ENCODE results near the gene YPEL2. TPM values are rescaled to one million over a fixed set of nuclear protein-coding genes. Genes with fewer than 3 reads are reported as not detected.

The YPEL2 gene
- total and polyA plus RNA-seq, 2 of the 13 experiments (the other 11 are each of a cell fraction or from before 2014, with no cell fraction given): 8.5 to 21.1 TPM

DNA sequence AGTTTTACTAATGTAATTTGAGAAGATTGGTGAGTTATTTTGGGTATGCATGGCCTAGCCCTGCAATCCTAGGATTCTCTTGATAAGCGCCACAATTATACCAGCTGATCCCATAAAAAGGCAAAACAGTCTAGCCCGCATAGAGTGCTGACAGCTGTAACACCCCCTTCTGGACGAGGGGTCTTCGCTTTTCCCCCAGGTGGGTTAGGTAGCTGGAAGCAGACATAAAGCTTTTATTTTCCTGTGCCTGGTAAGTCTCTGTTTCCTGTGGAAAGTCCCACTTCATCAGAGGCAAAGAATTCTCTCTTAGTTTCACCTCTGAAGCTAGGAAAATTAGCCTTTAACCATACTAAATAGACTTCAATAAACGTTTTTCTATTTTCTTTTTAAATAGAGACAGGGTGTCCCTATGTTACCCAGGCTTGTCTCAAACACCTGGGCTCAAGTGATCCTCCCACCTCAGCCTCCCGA is 108.3 kb downstream of the YPEL2 start (continued):
- no peak for TF ChIP-seq ZNF616 (CRISPR knock-in tag; IDR thresholded peaks at IDR 0.05; ENCODE audit: low read depth)
- no peak for TF ChIP-seq SP1 (IDR thresholded peaks at IDR 0.05)
- TF ChIP-seq SP1 (CRISPR knock-in tag; IDR thresholded peaks at IDR 0.05): no peak
- no peak for TF ChIP-seq ZNF780A (CRISPR knock-in tag; IDR thresholded peaks at IDR 0.05)
- no peak for TF ChIP-seq ELF1 (CRISPR knock-in tag; IDR thresholded peaks at IDR 0.05)
- no peak for TF ChIP-seq NR2F1 (CRISPR knock-in tag; IDR thresholded peaks at IDR 0.05)

DNA sequence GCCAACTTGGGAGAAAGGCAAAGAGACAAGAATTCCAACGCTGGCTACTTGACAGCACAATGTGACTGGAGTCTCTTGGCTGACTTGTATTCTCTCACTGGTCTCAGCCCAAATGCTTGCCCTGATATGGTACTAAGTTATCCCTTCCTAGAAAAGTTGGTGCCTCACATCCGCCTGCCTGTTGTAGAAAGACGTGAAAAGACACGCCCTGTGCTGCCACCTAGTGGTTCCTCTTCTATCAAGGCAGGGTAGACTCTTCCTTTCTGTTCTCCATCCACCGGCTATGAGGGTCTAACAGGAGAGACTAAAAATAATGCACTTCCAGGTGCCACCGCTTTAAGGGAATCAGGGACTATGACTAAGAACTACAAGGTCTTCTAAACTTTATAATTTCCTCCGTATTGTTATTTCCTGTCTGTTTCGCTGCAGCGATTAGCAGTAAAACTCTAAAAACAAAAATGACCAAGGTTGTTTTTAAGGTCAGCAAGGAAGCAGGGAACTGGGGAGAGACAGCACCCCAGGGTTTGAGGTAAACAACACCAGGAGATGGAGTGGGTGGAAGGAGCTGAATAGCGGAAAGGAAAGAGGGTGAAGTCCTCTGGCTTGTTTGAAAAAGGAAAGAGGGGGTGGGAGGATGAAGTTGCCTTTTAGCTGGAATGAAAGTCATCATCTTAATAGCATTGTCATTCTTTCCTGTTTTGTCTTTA is 109.5 kb downstream of the YPEL2 start:
- H3K9ac ChIP-seq (ENCODE audit: insufficient read depth, low read depth, low read length): no peak overlapping the region; the same call in 1 of the 2 replicates
- ChIA-PET CTCF (ENCODE audit: low intra/inter-chr PET ratio, low total read pairs) (interaction anchor here (0.7 to 5.9 kb wide), 5 partner anchors 74 to 129 kb away, joined by 3 to 94 read pairs (median 25); partner anchors contain the start of gene YPEL2), POLR2A (interaction anchor here (1.4 to 2.3 kb wide), 2 partner anchors 111 to 130 kb away, joined by 4 to 5 read pairs; no protein-coding TSS in a partner anchor)
- H3K4me1 ChIP-seq (ENCODE audit: insufficient read depth, low read length): peaks cover 42% of the 10 kb centered on the region
- no TSS peak for BruUV-seq (replicated peaks)
- H3K27ac ChIP-seq (ENCODE audit: extremely low read length, insufficient read depth, low read length): no peak overlapping the region
- H3K4me2 ChIP-seq (ENCODE audit: low read depth, low read length): peak overlapping the region; percentile 48
- ATAC-seq (peak; percentile 98), FAIRE-seq (peak; percentile 91), DNase-seq (ENCODE audit: low spot score) (peak; percentile 88)
- intact Hi-C loops (cut with micrococcal nuclease; ENCODE audit: unreplicated experiment) (loop anchor here (1.0 kb wide), 4 partner anchors 75 to 130 kb away; no protein-coding TSS in a partner anchor), in situ Hi-C loops (cut with HindIII; ENCODE audit: extremely low pct_ligation_motif_present, low pct_unique_long_range_greater_than_20kb) (no loop called here)
- 1% methylated on average over 10 of the region's 10 CpGs for WGBS (ENCODE audit: low lambda C conversion rate)
- no peaks in the 10 kb centered on the region for H3K36me3 ChIP-seq (replicated peaks in 1 of 2; ENCODE audit: control insufficient read depth in 1 of 2, insufficient read depth in 2 of 2, low read length in 2 of 2)
- no peaks in the 10 kb centered on the region for H4K20me1 ChIP-seq (ENCODE audit: insufficient read depth, low read length)
- H3K79me2 ChIP-seq (ENCODE audit: insufficient read depth, low read length): no peaks in the 10 kb centered on the region
- H3K27me3 ChIP-seq (ENCODE audit: control insufficient read depth in 1 of 2, insufficient read depth in 2 of 2, low read length in 2 of 2): no peaks in the 10 kb centered on the region; a peak in 1 of 5 replicates
- H2AFZ ChIP-seq (ENCODE audit: low read length): peak overlapping the region; percentile 20
- no peaks in the 10 kb centered on the region for H3K9me3 ChIP-seq (ENCODE audit: low read length)
- peak overlapping the region in 1 of 3 experiments; percentile 5; a peak in 1 of 6 replicates for H3K4me3 ChIP-seq (replicated peaks in 1 of 3; ENCODE audit: insufficient read depth in 1 of 3, low read depth in 2 of 3, low read length in 3 of 3)
- 0 out of 2 replicates have a peak, but pooled peaks have one; percentile 24 for TF ChIP-seq PPARG (CRISPR knock-in tag; conservative IDR thresholded peaks at IDR 0.05)
- no peak for TF ChIP-seq MAFK (conservative IDR thresholded peaks at IDR 0.05 in 1 of 2, IDR thresholded peaks at IDR 0.05 in 1 of 2; ENCODE audit: low read length in 2 of 2)
- TF ChIP-seq, protein P1, sequence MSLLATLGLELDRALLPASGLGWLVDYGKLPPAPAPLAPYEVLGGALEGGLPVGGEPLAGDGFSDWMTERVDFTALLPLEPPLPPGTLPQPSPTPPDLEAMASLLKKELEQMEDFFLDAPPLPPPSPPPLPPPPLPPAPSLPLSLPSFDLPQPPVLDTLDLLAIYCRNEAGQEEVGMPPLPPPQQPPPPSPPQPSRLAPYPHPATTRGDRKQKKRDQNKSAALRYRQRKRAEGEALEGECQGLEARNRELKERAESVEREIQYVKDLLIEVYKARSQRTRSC (CRISPR knock-in tag; IDR thresholded peaks at IDR 0.05; ENCODE audit: low read depth): no peak
- TF ChIP-seq SNAPC2 (CRISPR knock-in tag; IDR thresholded peaks at IDR 0.05): no peak
- TF ChIP-seq, protein P2, sequence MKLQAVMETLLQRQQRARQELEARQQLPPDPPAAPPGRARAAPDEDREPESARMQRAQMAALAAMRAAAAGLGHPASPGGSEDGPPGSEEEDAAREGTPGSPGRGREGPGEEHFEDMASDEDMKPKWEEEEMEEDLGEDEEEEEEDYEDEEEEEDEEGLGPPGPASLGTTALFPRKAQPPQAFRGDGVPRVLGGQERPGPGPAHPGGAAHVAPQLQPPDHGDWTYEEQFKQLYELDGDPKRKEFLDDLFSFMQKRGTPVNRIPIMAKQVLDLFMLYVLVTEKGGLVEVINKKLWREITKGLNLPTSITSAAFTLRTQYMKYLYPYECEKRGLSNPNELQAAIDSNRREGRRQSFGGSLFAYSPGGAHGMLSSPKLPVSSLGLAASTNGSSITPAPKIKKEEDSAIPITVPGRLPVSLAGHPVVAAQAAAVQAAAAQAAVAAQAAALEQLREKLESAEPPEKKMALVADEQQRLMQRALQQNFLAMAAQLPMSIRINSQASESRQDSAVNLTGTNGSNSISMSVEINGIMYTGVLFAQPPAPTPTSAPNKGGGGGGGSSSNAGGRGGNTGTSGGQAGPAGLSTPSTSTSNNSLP (IDR thresholded peaks at IDR 0.05; ENCODE audit: low read depth, low read length): no peak
- TF ChIP-seq ZNF501 (CRISPR knock-in tag; IDR thresholded peaks at IDR 0.05): no peak
- TF ChIP-seq IRF2 (CRISPR knock-in tag; IDR thresholded peaks at IDR 0.05): peak; percentile 58; the same call in 1 of the 2 replicates
- TF ChIP-seq HOXA3 (CRISPR knock-in tag; IDR thresholded peaks at IDR 0.05): 0 out of 2 replicates have a peak, but pooled peaks have one; percentile 13
- TF ChIP-seq WIZ (CRISPR knock-in tag; IDR thresholded peaks at IDR 0.05): no peak
- no peak for TF ChIP-seq GTF3A (CRISPR knock-in tag; conservative IDR thresholded peaks at IDR 0.05)
- TF ChIP-seq TSC22D2 (CRISPR knock-in tag; IDR thresholded peaks at IDR 0.05; ENCODE audit: borderline replicate concordance): no peak
- TF ChIP-seq ZNF761 (CRISPR knock-in tag; conservative IDR thresholded peaks at IDR 0.05): no peak; the same call in 1 of the 2 replicates
- no peak for TF ChIP-seq POLR2G (IDR thresholded peaks at IDR 0.05; ENCODE audit: low read depth, low read length)
- TF ChIP-seq ZNF605 (CRISPR knock-in tag; IDR thresholded peaks at IDR 0.05): no peak
- no peak for TF ChIP-seq SCMH1 (CRISPR knock-in tag; IDR thresholded peaks at IDR 0.05; ENCODE audit: borderline replicate concordance)
